GM18907 (cell line): ENCODE data around the gene ING2.
"Not testable (repeated sequence)": the region's sequence is repeated elsewhere in the genome, so short reads cannot be mapped to it uniquely, and the experiment has no call there.

Experiments used
- ATAC-seq: cut with Tn5 transposase; IDR thresholded peaks from one replicate; pipeline ENCODE4 v1.9.1; 2021; ENCODE audit warnings: mild to moderate bottlenecking, moderate library complexity; ENCODE audit not compliant: unreplicated experiment

ING2 gene

GRCh38 chr4:183544109-183544508 lies 39.3 kb downstream of the ING2 start:
- ATAC-seq, result no peak

GRCh38 chr4:183546376-183546775 lies 41.5 kb downstream of the ING2 start:
- no peak for ATAC-seq

GRCh38 chr4:183548306-183548705 lies 43.4 kb downstream of the ING2 start:
- no peak for ATAC-seq

- ATAC-seq, result no peak
Measured at GRCh38 chr4:183550345-183551093, 45.7 kb downstream of the ING2 start.

- no peak for ATAC-seq
Measured at GRCh38 chr4:183552274-183553146, 47.7 kb downstream of the ING2 start.

GRCh38 chr4:183553147-183553478 lies 48.3 kb downstream of the ING2 start:
- not testable (repeated sequence) for ATAC-seq

GRCh38 chr4:183553601-183554345 lies 48.9 kb downstream of the ING2 start:
- ATAC-seq, result no peak

- no peak for ATAC-seq
Measured at GRCh38 chr4:183554346-183554686, 49.5 kb downstream of the ING2 start.

- ATAC-seq, result no peak
Measured at GRCh38 chr4:183554878-183555585, 50.2 kb downstream of the ING2 start.

- ATAC-seq, result no peak
Measured at GRCh38 chr4:183556947-183557346, 52.1 kb downstream of the ING2 start.

- no peak for ATAC-seq
Measured at GRCh38 chr4:183557611-183558010, 52.8 kb downstream of the ING2 start.

GRCh38 chr4:183558873-183559272 lies 54.0 kb downstream of the ING2 start:
- ATAC-seq, result no peak

- no peak for ATAC-seq
Measured at GRCh38 chr4:183561905-183562304, 57.0 kb downstream of the ING2 start.
